RWPE2 (cell line): ENCODE results near the gene LPAR1.

Experiments
- ATAC-seq: fragments of 200-7000 bp; cut with Tn5 transposase; 3 replicates; pipeline ENCODE4 v1.9.1; 2021; ENCODE audit warnings: low read depth
- DNase-seq: peaks from one replicate; pipeline ENCODE4 v3.0.0-alpha.2; 2020; ENCODE audit warnings: low spot score
- H3K27ac ChIP-seq: fragments of 450-650 bp; 2 replicates; pipeline ENCODE4 v1.5.1; 2017; ENCODE audit warnings: mild to moderate bottlenecking; ENCODE audit not compliant: poor library complexity, severe bottlenecking
- H3K27me3 ChIP-seq: fragments of 250-450 bp; sonication (Bioruptor Pico); 2 replicates; pipeline ENCODE4 v1.5.1; 2021; ENCODE audit warnings: mild to moderate bottlenecking, moderate library complexity; ENCODE audit not compliant: insufficient read depth, poor library complexity, severe bottlenecking
- H3K36me3 ChIP-seq: fragments of 250-450 bp; sonication (Bioruptor Pico); 2 replicates; pipeline ENCODE4 v1.5.1; 2020; ENCODE audit warnings: low read depth, mild to moderate bottlenecking, moderate library complexity
- H3K4me1 ChIP-seq: fragments of 250-450 bp; sonication (Bioruptor Pico); 2 replicates; pipeline ENCODE4 v1.5.1; 2021; ENCODE audit warnings: mild to moderate bottlenecking, moderate library complexity; ENCODE audit not compliant: insufficient read depth, poor library complexity, severe bottlenecking
- H3K4me3 ChIP-seq: fragments of 250-450 bp; sonication (Bioruptor Pico); 2 replicates; pipeline ENCODE4 v1.5.1; 2021; ENCODE audit warnings: mild to moderate bottlenecking, moderate library complexity; ENCODE audit not compliant: severe bottlenecking
- H3K9me3 ChIP-seq: fragments of 250-450 bp; sonication (Bioruptor Pico); 2 replicates; pipeline ENCODE4 v1.5.1; 2021; ENCODE audit warnings: mild to moderate bottlenecking, moderate library complexity; ENCODE audit not compliant: severe bottlenecking
- CTCF ChIP-seq: fragments of 450-650 bp; IDR thresholded peaks from one replicate; pipeline ENCODE4 v1.5.1; 2017; ENCODE audit warnings: mild to moderate bottlenecking, moderate library complexity; ENCODE audit not compliant: poor library complexity, severe bottlenecking

Gene LPAR1

GRCh38 chr9:111040494-111040893 is 2.2 kb upstream of the LPAR1 start:
- peaks cover 24% of the 10 kb centered on the region for H3K4me1 ChIP-seq
- H3K4me3 ChIP-seq, result peak overlapping the region; percentile 98
- TF ChIP-seq CTCF, result no peak
- H3K27ac ChIP-seq, result peak overlapping the region; percentile 95
- ATAC-seq (peak; percentile 56), DNase-seq (no peak)
- H3K9me3 ChIP-seq, result no peaks in the 10 kb centered on the region
- no peaks in the 10 kb centered on the region for H3K27me3 ChIP-seq
- no peaks in the 10 kb centered on the region for H3K36me3 ChIP-seq

- Histone ChIP-seq H3K36me3 (no peaks in the 10 kb centered on the region), H3K9me3 (no peaks in the 10 kb centered on the region), H3K4me3 (peak overlapping the region; percentile 98), H3K27me3 (no peaks in the 10 kb centered on the region), H3K4me1 (peaks cover 34% of the 10 kb centered on the region), H3K27ac (peak overlapping the region; percentile 95)
- no peak for TF ChIP-seq CTCF
- peak; percentile 39 for ATAC-seq
- DNase-seq, result peak; percentile 61
Measured at GRCh38 chr9:111039231-111039906, 1.1 kb upstream of the LPAR1 start.

GRCh38 chr9:111037708-111038330 is 451 bp downstream of the LPAR1 start:
- Histone ChIP-seq H3K9me3 (no peaks in the 10 kb centered on the region), H3K36me3 (peaks cover 5% of the 10 kb centered on the region; the same call in 1 of the 2 replicates), H3K27me3 (no peaks in the 10 kb centered on the region), H3K4me3 (peak overlapping the region; percentile 98), H3K4me1 (peaks cover 40% of the 10 kb centered on the region), H3K27ac (peak overlapping the region; percentile 95)
- TF ChIP-seq CTCF, result peak; percentile 56
- peak; percentile 68 for DNase-seq
- ATAC-seq, result peak; percentile 12; the same call in 2 of the 3 replicates

GRCh38 chr9:111037356-111037707 is 938 bp downstream of the LPAR1 start:
- Histone ChIP-seq H3K4me1 (peaks cover 40% of the 10 kb centered on the region), H3K9me3 (no peaks in the 10 kb centered on the region), H3K4me3 (peak overlapping the region; percentile 98), H3K36me3 (peaks cover 5% of the 10 kb centered on the region; the same call in 1 of the 2 replicates), H3K27me3 (no peaks in the 10 kb centered on the region), H3K27ac (peak overlapping the region; percentile 95)
- ATAC-seq (peak; percentile 1; the same call in 1 of the 3 replicates), DNase-seq (no peak)
- TF ChIP-seq CTCF, result no peak

- Histone ChIP-seq H3K27ac (peak overlapping the region; percentile 95), H3K4me3 (peak overlapping the region; percentile 98), H3K36me3 (peaks cover 5% of the 10 kb centered on the region), H3K4me1 (peaks cover 40% of the 10 kb centered on the region), H3K9me3 (no peaks in the 10 kb centered on the region), H3K27me3 (no peaks in the 10 kb centered on the region)
- ATAC-seq, result no peak
- no peak for TF ChIP-seq CTCF
- no peak for DNase-seq
Measured at GRCh38 chr9:111036946-111037345, 1.3 kb downstream of the LPAR1 start.
